GM12878 (cell line): Measurements from ENCODE around the gene KIF3A. TPM values are rescaled to one million over a fixed set of nuclear protein-coding genes. Genes with fewer than 3 reads are reported as not detected.

Source experiments
- ATAC-seq: fragments of 200-7000 bp; cut with Tn5 transposase; 3 replicates; pipeline ENCODE4 v1.9.1; 2020; ENCODE audit warnings: mild to moderate bottlenecking, moderate library complexity
- BruUV-seq: library from RNA; stranded (reverse); fragments of 400-500 nt; replicated peaks from 2 replicates; lab custom pipeline; 2021; lab: Mats Ljungman, UMichigan
- CTCF ChIA-PET: fragments of 300-600 bp; sonication (Branson Sonifier 250); formaldehyde crosslinking; extraction: SDS; loops from one replicate; lab custom pipeline; 2021; ENCODE audit warnings: inconsistent platforms; lab: Yijun Ruan, JAX
- POLR2A ChIA-PET: fragments of 350-600 bp; formaldehyde crosslinking; extraction: SDS; loops from one replicate; lab custom pipeline; 2021; ENCODE audit warnings: inconsistent platforms; lab: Charles Lee
- RAD21 ChIA-PET: fragments of 300-600 bp; sonication (Branson Sonifier 250); formaldehyde crosslinking; loops from one replicate; lab custom pipeline; 2023; ENCODE audit warnings: antibody characterized with exemption; ENCODE audit not compliant: unreplicated experiment; lab: Charles Lee
- SMC1A ChIA-PET: fragments of 300-600 bp; sonication (Branson Sonifier 250); formaldehyde crosslinking; loops from one replicate; lab custom pipeline; 2023; ENCODE audit not compliant: unreplicated experiment, uncharacterized antibody; lab: Charles Lee
- DNase-seq: peaks from one replicate; pipeline ENCODE4 v3.0.0-alpha.2; 2011; ENCODE audit warnings: low read depth, low spot score
- FAIRE-seq: peaks from 3 replicates; lab custom pipeline; 2011; peaks lifted over from hg19 to GRCh38; lab: Jason Lieb, UNC
- H2AFZ ChIP-seq: 2 replicates; pipeline ENCODE4 v1.6.0; 2011; ENCODE audit warnings: low read depth, low read length, control low read depth; ENCODE audit not compliant: control insufficient read depth
- H3K27ac ChIP-seq: 2 replicates; pipeline ENCODE4 v1.5.1; 2011; ENCODE audit warnings: control low read depth; ENCODE audit not compliant: control insufficient read depth, insufficient read depth
- H3K27me3 ChIP-seq, 2 experiments: replicated peaks in 1 of 2; 2 replicates each; pipeline versions ENCODE4 v1.6.0 to v1.6.1; 2011; ENCODE audit warnings: low read length in 1 of 2; ENCODE audit not compliant: control insufficient read depth in 2 of 2, insufficient read depth in 2 of 2
- H3K36me3 ChIP-seq, 2 experiments: 2 replicates each; pipeline ENCODE4 v1.5.1; 2011; ENCODE audit warnings: low read length in 1 of 2; ENCODE audit not compliant: control insufficient read depth in 2 of 2, insufficient read depth in 2 of 2
- H3K4me1 ChIP-seq: 2 replicates; pipeline ENCODE4 v1.6.1; 2011; ENCODE audit warnings: mild to moderate bottlenecking, low read length, moderate library complexity, mixed read lengths; ENCODE audit not compliant: control insufficient read depth, insufficient read depth
- H3K4me2 ChIP-seq: 2 replicates; pipeline ENCODE4 v1.6.0; 2011; ENCODE audit warnings: control low read depth; ENCODE audit not compliant: control insufficient read depth, insufficient read depth
- H3K4me3 ChIP-seq: fragments of 200-600 bp; sonication (generic); 2 replicates; pipeline ENCODE4 v1.5.1; 2016
- H3K79me2 ChIP-seq: 2 replicates; pipeline ENCODE4 v1.6.0; 2011; ENCODE audit warnings: low read length; ENCODE audit not compliant: control insufficient read depth, insufficient read depth
- H3K9ac ChIP-seq: 2 replicates; pipeline ENCODE4 v1.8.0; 2011; ENCODE audit warnings: low read length, control low read depth, mixed read lengths; ENCODE audit not compliant: control insufficient read depth, insufficient read depth
- H3K9me3 ChIP-seq: replicated peaks from 3 replicates; pipeline ENCODE4 v1.5.1; 2011; ENCODE audit warnings: mild to moderate bottlenecking, low read length; ENCODE audit not compliant: control insufficient read depth, insufficient read depth
- H4K20me1 ChIP-seq: 2 replicates; pipeline ENCODE4 v1.6.0; 2011; ENCODE audit not compliant: control insufficient read depth, insufficient read depth
- BCL11A ChIP-seq: IDR thresholded peaks from 2 replicates; pipeline ENCODE4 v1.6.1; 2011; ENCODE audit warnings: low read depth, low read length
- CHD2 ChIP-seq: IDR thresholded peaks from 2 replicates; pipeline ENCODE4 v1.6.1; 2011; ENCODE audit warnings: low read depth, low read length, improper control_type of control experiment, borderline replicate concordance
- EZH2 ChIP-seq: IDR thresholded peaks from 2 replicates; pipeline ENCODE4 v1.6.1; 2012; ENCODE audit warnings: low read depth, mild to moderate bottlenecking, control low read depth, inconsistent platforms, low read length, borderline replicate concordance; ENCODE audit not compliant: control insufficient read depth
- GATAD2B ChIP-seq: fragments of 450-650 bp; conservative IDR thresholded peaks from 2 replicates; pipeline ENCODE4 v1.6.1; 2017; ENCODE audit warnings: low read depth, mild to moderate bottlenecking, moderate library complexity
- MYC ChIP-seq: IDR thresholded peaks from 2 replicates; pipeline ENCODE4 v1.6.1; 2011; ENCODE audit warnings: mild to moderate bottlenecking, low read length, moderate library complexity, inconsistent platforms; ENCODE audit not compliant: insufficient read depth, insufficient replicate concordance, insufficient read length, severe bottlenecking
- POLR2AphosphoS2 ChIP-seq: IDR thresholded peaks from 2 replicates; pipeline ENCODE4 v1.6.1; 2011; ENCODE audit warnings: low read depth, mild to moderate bottlenecking, low read length, improper control_type of control experiment, moderate library complexity
- POLR2AphosphoS5 ChIP-seq: IDR thresholded peaks from 2 replicates; pipeline ENCODE4 v1.6.1; 2011; ENCODE audit warnings: mild to moderate bottlenecking, low read length, inconsistent platforms
- SP1 ChIP-seq: IDR thresholded peaks from one replicate; pipeline ENCODE4 v1.6.1; 2011; ENCODE audit warnings: low read depth, low read length
- YBX1 ChIP-seq: fragments of 450-650 bp; IDR thresholded peaks from 2 replicates; pipeline ENCODE4 v1.6.1; 2016; ENCODE audit warnings: antibody characterized with exemption
- WGBS: methylation state at CpG from one replicate; pipeline ENCODE4 v1.1.6; 2016; ENCODE audit warnings: low lambda C conversion rate; ENCODE audit not compliant: insufficient replicate concordance, insufficient coverage; ENCODE audit errors: missing lambda C conversion rate; 5-methylcytosine and 5-hydroxymethylcytosine counted together
- in situ Hi-C: fragments of 300-500 bp; cut with MboI; formaldehyde crosslinking; loops from 9 replicates; pipeline ENCODE4 v1.14.3; 2018; ENCODE audit warnings: mixed read lengths
- intact Hi-C: fragments of 100-400 bp; cut with micrococcal nuclease; formaldehyde crosslinking; loops from one replicate; pipeline ENCODE4 v1.14.2; 2022; ENCODE audit not compliant: unreplicated experiment
- polyA plus RNA-seq, 11 experiments: library from polyadenylated mRNA; depleted of rRNA in 4 of 11; unstranded in 6 of 11; stranded (reverse) in 5 of 11; fragments of >200 nt; fragmentation: Nextera tagmentation in 4 of 11; fragmentation: Illumina TruSeq in 1 of 11; extraction: Ambion mirVana in 4 of 11; extraction: Trizol in 1 of 11; gene quantifications; 1 replicate in 1 of 11; 2 replicates in 10 of 11; pipeline versions ENCODE4 v1.2.1 to v1.2.3, GENCODE V29; 2011 to 2016; ENCODE audit warnings: inconsistent platforms in 2 of 11, missing spikeins in 2 of 11, low read depth in 1 of 11
- total RNA-seq, 4 experiments: library from RNA; depleted of rRNA in 3 of 4; stranded (reverse); fragments of >200 nt in 3 of 4; fragmentation: Illumina TruSeq in 1 of 4; extraction: Trizol in 1 of 4; gene quantifications; 2 replicates each; pipeline versions ENCODE4 v1.2.1 to v1.2.3, GENCODE V29; 2013 to 2021
- TF ChIP-seq, protein P1 (sequence below): fragments of 450-650 bp; IDR thresholded peaks from 2 replicates; pipeline ENCODE4 v1.6.1; 2017; ENCODE audit warnings: mild to moderate bottlenecking
- TF ChIP-seq, protein P2 (sequence below): IDR thresholded peaks from 2 replicates; pipeline ENCODE4 v1.6.1; 2011; ENCODE audit warnings: low read depth, mild to moderate bottlenecking, low read length, moderate library complexity, borderline replicate concordance; ENCODE audit errors: extremely low read depth
- TF ChIP-seq, protein P3 (sequence below): fragments of 450-650 bp; formaldehyde crosslinking; IDR thresholded peaks from 2 replicates; pipeline ENCODE4 v1.4.0; 2022; ENCODE audit warnings: mild to moderate bottlenecking, moderate library complexity
- TF ChIP-seq, protein P4 (sequence below): IDR thresholded peaks from 2 replicates; pipeline ENCODE4 v1.6.1; 2012; ENCODE audit warnings: improper control_type of control experiment, low read depth, low read length; ENCODE audit not compliant: insufficient replicate concordance

The KIF3A gene
- total and polyA plus RNA-seq, 10 of the 15 experiments (the other 5 are each of a cell fraction or from before 2014, with no cell fraction given) = 2.7 to 36.5 (median 10.0) TPM

- no peaks in the 10 kb centered on the region; a peak in 1 of 4 replicates for H3K36me3 ChIP-seq
- ChIA-PET RAD21 (interaction anchor here (0.9 kb wide), 1 partner anchor 55 kb away, joined by 3 read pairs; no protein-coding TSS in a partner anchor), CTCF (interaction anchor here (0.8 to 2.9 kb wide), 6 partner anchors 8 to 33 kb away, joined by 3 to 12 read pairs (median 4); no protein-coding TSS in a partner anchor), SMC1A (interaction anchor here (0.7 to 3.0 kb wide), 8 partner anchors 9 to 169 kb away, joined by 3 to 15 read pairs (median 4); partner anchors contain the start of gene KIF3A), POLR2A (no interaction called here)
- no peaks in the 10 kb centered on the region for H3K79me2 ChIP-seq
- DNase-seq (no peak), FAIRE-seq (no peak), ATAC-seq (no peak)
- no peak overlapping the region for H3K4me3 ChIP-seq
- no peak overlapping the region for H2AFZ ChIP-seq
- intact Hi-C loops (no loop called here), in situ Hi-C loops (no loop called here)
- H4K20me1 ChIP-seq = no peaks in the 10 kb centered on the region
- peaks cover 5% of the 10 kb centered on the region; the same call in 1 of the 2 replicates for H3K4me1 ChIP-seq
- WGBS = 97% methylated on average over 4 of the region's 4 CpGs
- no peaks in the 10 kb centered on the region; the same call in 2 of the 3 replicates for H3K9me3 ChIP-seq
- no peaks in the 10 kb centered on the region for H3K27me3 ChIP-seq
- no peak overlapping the region for H3K4me2 ChIP-seq
- no peak overlapping the region for H3K9ac ChIP-seq
- TSS peak; percentile 20 for BruUV-seq
- H3K27ac ChIP-seq = no peak overlapping the region
- no peak for TF ChIP-seq GATAD2B
- TF ChIP-seq MYC = no peak
- no peak for TF ChIP-seq SP1
- TF ChIP-seq BCL11A = no peak
- TF ChIP-seq, protein P1, sequence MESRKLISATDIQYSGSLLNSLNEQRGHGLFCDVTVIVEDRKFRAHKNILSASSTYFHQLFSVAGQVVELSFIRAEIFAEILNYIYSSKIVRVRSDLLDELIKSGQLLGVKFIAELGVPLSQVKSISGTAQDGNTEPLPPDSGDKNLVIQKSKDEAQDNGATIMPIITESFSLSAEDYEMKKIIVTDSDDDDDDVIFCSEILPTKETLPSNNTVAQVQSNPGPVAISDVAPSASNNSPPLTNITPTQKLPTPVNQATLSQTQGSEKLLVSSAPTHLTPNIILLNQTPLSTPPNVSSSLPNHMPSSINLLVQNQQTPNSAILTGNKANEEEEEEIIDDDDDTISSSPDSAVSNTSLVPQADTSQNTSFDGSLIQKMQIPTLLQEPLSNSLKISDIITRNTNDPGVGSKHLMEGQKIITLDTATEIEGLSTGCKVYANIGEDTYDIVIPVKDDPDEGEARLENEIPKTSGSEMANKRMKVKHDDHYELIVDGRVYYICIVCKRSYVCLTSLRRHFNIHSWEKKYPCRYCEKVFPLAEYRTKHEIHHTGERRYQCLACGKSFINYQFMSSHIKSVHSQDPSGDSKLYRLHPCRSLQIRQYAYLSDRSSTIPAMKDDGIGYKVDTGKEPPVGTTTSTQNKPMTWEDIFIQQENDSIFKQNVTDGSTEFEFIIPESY = no peak
- TF ChIP-seq, protein P2, sequence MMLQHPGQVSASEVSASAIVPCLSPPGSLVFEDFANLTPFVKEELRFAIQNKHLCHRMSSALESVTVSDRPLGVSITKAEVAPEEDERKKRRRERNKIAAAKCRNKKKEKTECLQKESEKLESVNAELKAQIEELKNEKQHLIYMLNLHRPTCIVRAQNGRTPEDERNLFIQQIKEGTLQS = no peak
- no peak for TF ChIP-seq YBX1
- no peak for TF ChIP-seq EZH2
- TF ChIP-seq POLR2AphosphoS5 = no peak
- TF ChIP-seq, protein P3, sequence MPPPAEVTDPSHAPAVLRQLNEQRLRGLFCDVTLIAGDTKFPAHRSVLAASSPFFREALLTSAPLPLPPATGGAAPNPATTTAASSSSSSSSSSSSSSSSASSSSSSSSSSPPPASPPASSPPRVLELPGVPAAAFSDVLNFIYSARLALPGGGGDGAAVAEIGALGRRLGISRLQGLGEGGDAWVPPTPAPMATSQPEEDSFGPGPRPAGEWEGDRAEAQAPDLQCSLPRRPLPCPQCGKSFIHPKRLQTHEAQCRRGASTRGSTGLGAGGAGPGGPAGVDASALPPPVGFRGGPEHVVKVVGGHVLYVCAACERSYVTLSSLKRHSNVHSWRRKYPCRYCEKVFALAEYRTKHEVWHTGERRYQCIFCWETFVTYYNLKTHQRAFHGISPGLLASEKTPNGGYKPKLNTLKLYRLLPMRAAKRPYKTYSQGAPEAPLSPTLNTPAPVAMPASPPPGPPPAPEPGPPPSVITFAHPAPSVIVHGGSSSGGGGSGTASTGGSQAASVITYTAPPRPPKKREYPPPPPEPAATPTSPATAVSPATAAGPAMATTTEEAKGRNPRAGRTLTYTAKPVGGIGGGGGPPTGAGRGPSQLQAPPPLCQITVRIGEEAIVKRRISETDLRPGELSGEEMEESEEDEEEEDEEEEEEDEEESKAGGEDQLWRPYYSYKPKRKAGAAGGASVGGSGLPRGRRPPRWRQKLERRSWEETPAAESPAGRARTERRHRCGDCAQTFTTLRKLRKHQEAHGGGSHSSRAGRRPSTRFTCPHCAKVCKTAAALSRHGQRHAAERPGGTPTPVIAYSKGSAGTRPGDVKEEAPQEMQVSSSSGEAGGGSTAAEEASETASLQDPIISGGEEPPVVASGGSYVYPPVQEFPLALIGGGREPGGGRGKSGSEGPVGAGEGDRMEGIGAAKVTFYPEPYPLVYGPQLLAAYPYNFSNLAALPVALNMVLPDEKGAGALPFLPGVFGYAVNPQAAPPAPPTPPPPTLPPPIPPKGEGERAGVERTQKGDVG (CRISPR knock-in tag) = no peak
- no peak for TF ChIP-seq CHD2
- TF ChIP-seq, protein P4, sequence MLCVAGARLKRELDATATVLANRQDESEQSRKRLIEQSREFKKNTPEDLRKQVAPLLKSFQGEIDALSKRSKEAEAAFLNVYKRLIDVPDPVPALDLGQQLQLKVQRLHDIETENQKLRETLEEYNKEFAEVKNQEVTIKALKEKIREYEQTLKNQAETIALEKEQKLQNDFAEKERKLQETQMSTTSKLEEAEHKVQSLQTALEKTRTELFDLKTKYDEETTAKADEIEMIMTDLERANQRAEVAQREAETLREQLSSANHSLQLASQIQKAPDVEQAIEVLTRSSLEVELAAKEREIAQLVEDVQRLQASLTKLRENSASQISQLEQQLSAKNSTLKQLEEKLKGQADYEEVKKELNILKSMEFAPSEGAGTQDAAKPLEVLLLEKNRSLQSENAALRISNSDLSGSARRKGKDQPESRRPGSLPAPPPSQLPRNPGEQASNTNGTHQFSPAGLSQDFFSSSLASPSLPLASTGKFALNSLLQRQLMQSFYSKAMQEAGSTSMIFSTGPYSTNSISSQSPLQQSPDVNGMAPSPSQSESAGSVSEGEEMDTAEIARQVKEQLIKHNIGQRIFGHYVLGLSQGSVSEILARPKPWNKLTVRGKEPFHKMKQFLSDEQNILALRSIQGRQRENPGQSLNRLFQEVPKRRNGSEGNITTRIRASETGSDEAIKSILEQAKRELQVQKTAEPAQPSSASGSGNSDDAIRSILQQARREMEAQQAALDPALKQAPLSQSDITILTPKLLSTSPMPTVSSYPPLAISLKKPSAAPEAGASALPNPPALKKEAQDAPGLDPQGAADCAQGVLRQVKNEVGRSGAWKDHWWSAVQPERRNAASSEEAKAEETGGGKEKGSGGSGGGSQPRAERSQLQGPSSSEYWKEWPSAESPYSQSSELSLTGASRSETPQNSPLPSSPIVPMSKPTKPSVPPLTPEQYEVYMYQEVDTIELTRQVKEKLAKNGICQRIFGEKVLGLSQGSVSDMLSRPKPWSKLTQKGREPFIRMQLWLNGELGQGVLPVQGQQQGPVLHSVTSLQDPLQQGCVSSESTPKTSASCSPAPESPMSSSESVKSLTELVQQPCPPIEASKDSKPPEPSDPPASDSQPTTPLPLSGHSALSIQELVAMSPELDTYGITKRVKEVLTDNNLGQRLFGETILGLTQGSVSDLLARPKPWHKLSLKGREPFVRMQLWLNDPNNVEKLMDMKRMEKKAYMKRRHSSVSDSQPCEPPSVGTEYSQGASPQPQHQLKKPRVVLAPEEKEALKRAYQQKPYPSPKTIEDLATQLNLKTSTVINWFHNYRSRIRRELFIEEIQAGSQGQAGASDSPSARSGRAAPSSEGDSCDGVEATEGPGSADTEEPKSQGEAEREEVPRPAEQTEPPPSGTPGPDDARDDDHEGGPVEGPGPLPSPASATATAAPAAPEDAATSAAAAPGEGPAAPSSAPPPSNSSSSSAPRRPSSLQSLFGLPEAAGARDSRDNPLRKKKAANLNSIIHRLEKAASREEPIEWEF = no peak
- no peak for TF ChIP-seq POLR2AphosphoS2
Measured at GRCh38 chr5:132695956-132696355, 41.4 kb downstream of the KIF3A start.
